HepG2 (cell line): ENCODE measurements around the gene TTLL10. TPM values are rescaled to one million over a fixed set of nuclear protein-coding genes. Genes with fewer than 3 reads are reported as not detected.
A peak's percentile ranks its signal among the peaks of the same experiment; 100 is the strongest.

Experiments
- ATF1 ChIP-seq: IDR thresholded peaks from 2 replicates; pipeline ENCODE4 v1.6.1; 2016; ENCODE audit warnings: mild to moderate bottlenecking, control low read depth
- CAMTA2 ChIP-seq: sonication (generic); formaldehyde crosslinking; IDR thresholded peaks from 2 replicates; pipeline ENCODE4 v1.4.0; 2020; ENCODE audit warnings: mild to moderate bottlenecking, missing genetic modification reagents, borderline replicate concordance
- E2F5 ChIP-seq: sonication (generic); formaldehyde crosslinking; conservative IDR thresholded peaks from 2 replicates; pipeline ENCODE4 v1.4.0; 2020; ENCODE audit warnings: missing genetic modification reagents
- HNRNPK ChIP-seq: fragments of 200-400 bp; formaldehyde crosslinking; IDR thresholded peaks from 2 replicates; pipeline ENCODE4 v1.6.1; 2018; ENCODE audit warnings: low read length, low read depth, moderate library complexity, mild to moderate bottlenecking; ENCODE audit not compliant: poor library complexity, severe bottlenecking
- KDM2A ChIP-seq: sonication (generic); formaldehyde crosslinking; IDR thresholded peaks from 2 replicates; pipeline ENCODE4 v1.4.0; 2020; ENCODE audit warnings: low read depth, missing genetic modification reagents, borderline replicate concordance
- KLF15 ChIP-seq: sonication (generic); formaldehyde crosslinking; IDR thresholded peaks from 2 replicates; pipeline ENCODE4 v1.8.1; 2023; ENCODE audit warnings: borderline replicate concordance, mild to moderate bottlenecking, inconsistent platforms, missing genetic modification reagents, mixed read lengths
- MLLT10 ChIP-seq: sonication (generic); formaldehyde crosslinking; IDR thresholded peaks from 2 replicates; pipeline ENCODE4 v1.4.0; 2020; ENCODE audit warnings: missing genetic modification reagents
- MLX ChIP-seq: IDR thresholded peaks from 2 replicates; pipeline ENCODE4 v1.6.1; 2016
- MTERF4 ChIP-seq: sonication (generic); formaldehyde crosslinking; IDR thresholded peaks from 2 replicates; pipeline ENCODE4 v1.8.0; 2023; ENCODE audit warnings: mild to moderate bottlenecking, missing genetic modification reagents
- SAFB2 ChIP-seq: sonication (generic); formaldehyde crosslinking; IDR thresholded peaks from 2 replicates; pipeline ENCODE4 v1.5.1; 2020; ENCODE audit warnings: missing genetic modification reagents, low read depth, mild to moderate bottlenecking, borderline replicate concordance
- TP53 ChIP-seq: sonication (generic); formaldehyde crosslinking; conservative IDR thresholded peaks from 2 replicates; pipeline ENCODE4 v1.4.0; 2020; ENCODE audit warnings: missing genetic modification reagents
- ZBTB7A ChIP-seq: sonication (generic); formaldehyde crosslinking; IDR thresholded peaks from 2 replicates; pipeline ENCODE4 v1.8.0; 2022; ENCODE audit warnings: mild to moderate bottlenecking, missing genetic modification reagents
- ZC3H13 ChIP-seq: sonication (generic); formaldehyde crosslinking; IDR thresholded peaks from 2 replicates; pipeline ENCODE4 v1.8.1; 2023; ENCODE audit warnings: mild to moderate bottlenecking, missing genetic modification reagents, moderate library complexity
- ZNF275 ChIP-seq: sonication (generic); formaldehyde crosslinking; IDR thresholded peaks from 2 replicates; pipeline ENCODE4 v1.8.0; 2022; ENCODE audit warnings: missing genetic modification reagents, mild to moderate bottlenecking, inconsistent platforms, borderline replicate concordance
- ZNF282 ChIP-seq: fragments of 450-650 bp; IDR thresholded peaks from 2 replicates; pipeline ENCODE4 v1.6.1; 2018; ENCODE audit not compliant: partially characterized antibody
- polyA plus RNA-seq, 8 experiments: library from polyadenylated mRNA; depleted of rRNA in 3 of 8; stranded (reverse) in 7 of 8; unstranded in 1 of 8; fragments of >200 nt; fragmentation: Illumina TruSeq in 4 of 8; extraction: Trizol in 4 of 8; gene quantifications; 2 replicates each; pipeline versions ENCODE4 v1.2.1 to v1.2.3, GENCODE V29; 2011 to 2016; ENCODE audit warnings: low read depth in 4 of 8, missing spikeins in 1 of 8, mixed read lengths in 1 of 8; ENCODE audit not compliant: insufficient read depth in 1 of 8
- total RNA-seq, 5 experiments: library from RNA; depleted of rRNA; stranded (reverse); fragments of >200 nt; fragmentation: Illumina TruSeq; extraction: Trizol; gene quantifications; 2 replicates each; pipeline ENCODE4 v1.2.3, GENCODE V29; 2016; ENCODE audit warnings: low read depth in 1 of 5
- TF ChIP-seq, protein P1 (sequence below): IDR thresholded peaks from 2 replicates; pipeline ENCODE4 v1.6.1; 2016; ENCODE audit warnings: low read depth, missing genetic modification reagents, missing compliant biosample characterization
- TF ChIP-seq, protein P2 (sequence below): sonication (generic); formaldehyde crosslinking; IDR thresholded peaks from 2 replicates; pipeline ENCODE4 v1.5.0; 2020; ENCODE audit warnings: missing genetic modification reagents, mild to moderate bottlenecking, borderline replicate concordance

The TTLL10 gene
- total and polyA plus RNA-seq, 2 of the 13 experiments (the other 11 are each of a cell fraction or from before 2014, with no cell fraction given): not detected

DNA sequence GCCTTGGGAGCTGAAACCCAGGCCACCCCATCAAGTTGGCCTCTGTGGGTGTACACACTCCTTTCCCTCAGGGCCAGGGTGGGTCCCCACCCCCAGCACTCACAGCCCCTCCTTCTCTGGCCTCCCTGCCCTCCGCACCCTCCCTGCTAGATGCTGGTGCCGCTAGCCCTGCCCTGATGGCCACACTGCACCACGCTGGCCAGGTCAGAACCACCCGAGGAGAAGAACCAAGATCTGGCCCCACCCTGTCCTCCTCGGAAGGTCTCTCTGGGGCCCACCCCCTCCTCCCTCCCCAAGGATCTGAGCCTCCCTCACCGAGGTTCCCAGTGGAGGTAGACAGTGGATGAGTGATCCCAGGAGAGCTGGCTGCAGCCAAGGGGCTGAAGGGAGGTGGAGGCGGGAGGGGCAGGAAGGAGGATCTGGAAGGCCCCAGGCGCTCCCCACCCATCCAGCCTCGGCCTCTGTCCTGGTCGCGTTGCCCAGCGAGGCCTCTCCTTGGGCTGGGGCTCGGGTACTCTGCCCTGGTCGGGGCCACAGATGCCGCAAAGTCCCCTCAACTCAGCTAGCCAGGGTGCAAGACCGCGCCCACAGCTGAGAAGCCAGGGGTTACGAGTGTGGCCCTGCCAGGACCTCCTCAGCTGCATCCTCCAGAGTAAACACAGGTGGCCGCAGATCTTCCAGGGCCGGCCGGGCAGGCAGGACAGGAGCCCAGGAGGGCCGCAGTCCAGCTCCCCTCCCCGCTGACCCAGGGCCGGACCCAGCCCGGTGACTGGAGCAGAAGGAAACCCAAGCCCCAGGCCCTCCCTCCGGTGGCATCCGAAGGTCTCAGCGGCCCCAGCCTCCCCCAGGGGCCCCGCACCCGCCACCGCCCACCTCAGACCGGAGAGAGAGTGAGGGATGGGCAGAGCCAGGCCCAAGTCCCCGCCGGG, 63.5 kb downstream of the TTLL10 start (continued):
- TF ChIP-seq, protein P1, sequence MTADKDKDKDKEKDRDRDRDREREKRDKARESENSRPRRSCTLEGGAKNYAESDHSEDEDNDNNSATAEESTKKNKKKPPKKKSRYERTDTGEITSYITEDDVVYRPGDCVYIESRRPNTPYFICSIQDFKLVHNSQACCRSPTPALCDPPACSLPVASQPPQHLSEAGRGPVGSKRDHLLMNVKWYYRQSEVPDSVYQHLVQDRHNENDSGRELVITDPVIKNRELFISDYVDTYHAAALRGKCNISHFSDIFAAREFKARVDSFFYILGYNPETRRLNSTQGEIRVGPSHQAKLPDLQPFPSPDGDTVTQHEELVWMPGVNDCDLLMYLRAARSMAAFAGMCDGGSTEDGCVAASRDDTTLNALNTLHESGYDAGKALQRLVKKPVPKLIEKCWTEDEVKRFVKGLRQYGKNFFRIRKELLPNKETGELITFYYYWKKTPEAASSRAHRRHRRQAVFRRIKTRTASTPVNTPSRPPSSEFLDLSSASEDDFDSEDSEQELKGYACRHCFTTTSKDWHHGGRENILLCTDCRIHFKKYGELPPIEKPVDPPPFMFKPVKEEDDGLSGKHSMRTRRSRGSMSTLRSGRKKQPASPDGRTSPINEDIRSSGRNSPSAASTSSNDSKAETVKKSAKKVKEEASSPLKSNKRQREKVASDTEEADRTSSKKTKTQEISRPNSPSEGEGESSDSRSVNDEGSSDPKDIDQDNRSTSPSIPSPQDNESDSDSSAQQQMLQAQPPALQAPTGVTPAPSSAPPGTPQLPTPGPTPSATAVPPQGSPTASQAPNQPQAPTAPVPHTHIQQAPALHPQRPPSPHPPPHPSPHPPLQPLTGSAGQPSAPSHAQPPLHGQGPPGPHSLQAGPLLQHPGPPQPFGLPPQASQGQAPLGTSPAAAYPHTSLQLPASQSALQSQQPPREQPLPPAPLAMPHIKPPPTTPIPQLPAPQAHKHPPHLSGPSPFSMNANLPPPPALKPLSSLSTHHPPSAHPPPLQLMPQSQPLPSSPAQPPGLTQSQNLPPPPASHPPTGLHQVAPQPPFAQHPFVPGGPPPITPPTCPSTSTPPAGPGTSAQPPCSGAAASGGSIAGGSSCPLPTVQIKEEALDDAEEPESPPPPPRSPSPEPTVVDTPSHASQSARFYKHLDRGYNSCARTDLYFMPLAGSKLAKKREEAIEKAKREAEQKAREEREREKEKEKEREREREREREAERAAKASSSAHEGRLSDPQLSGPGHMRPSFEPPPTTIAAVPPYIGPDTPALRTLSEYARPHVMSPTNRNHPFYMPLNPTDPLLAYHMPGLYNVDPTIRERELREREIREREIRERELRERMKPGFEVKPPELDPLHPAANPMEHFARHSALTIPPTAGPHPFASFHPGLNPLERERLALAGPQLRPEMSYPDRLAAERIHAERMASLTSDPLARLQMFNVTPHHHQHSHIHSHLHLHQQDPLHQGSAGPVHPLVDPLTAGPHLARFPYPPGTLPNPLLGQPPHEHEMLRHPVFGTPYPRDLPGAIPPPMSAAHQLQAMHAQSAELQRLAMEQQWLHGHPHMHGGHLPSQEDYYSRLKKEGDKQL (CRISPR knock-in tag): no peak
- no peak for TF ChIP-seq HNRNPK
- peak; percentile 74; the same call in 1 of the 2 replicates for TF ChIP-seq CAMTA2 (CRISPR knock-in tag)
- no peak for TF ChIP-seq MLX (CRISPR knock-in tag)
- TF ChIP-seq E2F5: no peak
- no peak for TF ChIP-seq MLLT10 (CRISPR knock-in tag)
- TF ChIP-seq ZNF282: no peak
- TF ChIP-seq ZBTB7A (CRISPR knock-in tag): peak; percentile 52; the same call in 1 of the 2 replicates
- 0 out of 2 replicates have a peak, but pooled peaks have one; percentile 17 for TF ChIP-seq KLF15 (CRISPR knock-in tag)
- TF ChIP-seq, protein P2, sequence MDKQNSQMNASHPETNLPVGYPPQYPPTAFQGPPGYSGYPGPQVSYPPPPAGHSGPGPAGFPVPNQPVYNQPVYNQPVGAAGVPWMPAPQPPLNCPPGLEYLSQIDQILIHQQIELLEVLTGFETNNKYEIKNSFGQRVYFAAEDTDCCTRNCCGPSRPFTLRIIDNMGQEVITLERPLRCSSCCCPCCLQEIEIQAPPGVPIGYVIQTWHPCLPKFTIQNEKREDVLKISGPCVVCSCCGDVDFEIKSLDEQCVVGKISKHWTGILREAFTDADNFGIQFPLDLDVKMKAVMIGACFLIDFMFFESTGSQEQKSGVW (CRISPR knock-in tag): no peak
- no peak for TF ChIP-seq ZC3H13
- TF ChIP-seq MTERF4: no peak
- no peak for TF ChIP-seq TP53 (CRISPR knock-in tag)
- TF ChIP-seq KDM2A (CRISPR knock-in tag): peak; percentile 73; the same call in 1 of the 2 replicates
- no peak for TF ChIP-seq ATF1 (CRISPR knock-in tag)
- TF ChIP-seq ZNF275: 0 out of 2 replicates have a peak, but pooled peaks have one; percentile 9
- TF ChIP-seq SAFB2: no peak
